DND-41 (cell line): ENCODE results near the gene CYP4F22.
A peak's percentile ranks its signal among the peaks of the same experiment; 100 is the strongest.
"Not testable (repeated sequence)": the region's sequence is repeated elsewhere in the genome, so short reads cannot be mapped to it uniquely, and the experiment has no call there.

Source experiments
- ATAC-seq: fragments of 200-7000 bp; cut with Tn5 transposase; 3 replicates; pipeline ENCODE4 v1.9.1; 2021; ENCODE audit warnings: low read depth; ENCODE audit not compliant: insufficient read depth
- DNase-seq: peaks from one replicate; pipeline ENCODE4 v3.0.0-alpha.2; 2020
- H2AFZ ChIP-seq: 2 replicates; pipeline ENCODE4 v1.6.0; 2012; ENCODE audit warnings: low read depth, low read length
- H3K27ac ChIP-seq: 2 replicates; pipeline ENCODE4 v1.5.1; 2012; ENCODE audit warnings: low read length, inconsistent platforms
- H3K27me3 ChIP-seq: fragments of 200-600 bp; sonication (generic); 2 replicates; pipeline ENCODE4 v1.6.0; 2012; ENCODE audit warnings: low read length, mild to moderate bottlenecking, inconsistent platforms; ENCODE audit not compliant: insufficient read depth, poor library complexity
- H3K36me3 ChIP-seq: 2 replicates; pipeline ENCODE4 v1.5.1; 2012; ENCODE audit warnings: low read length, inconsistent platforms; ENCODE audit not compliant: insufficient read depth
- H3K4me1 ChIP-seq: 2 replicates; pipeline ENCODE4 v1.5.1; 2012; ENCODE audit warnings: mild to moderate bottlenecking, low read length; ENCODE audit not compliant: insufficient read depth
- H3K4me2 ChIP-seq: 2 replicates; pipeline ENCODE4 v1.6.0; 2012; ENCODE audit warnings: mild to moderate bottlenecking, moderate library complexity, low read length, inconsistent platforms; ENCODE audit not compliant: insufficient read depth
- H3K4me3 ChIP-seq, 2 experiments: fragments of 200-600 bp in 1 of 2; shearing (Covaris generic) in 1 of 2; 2 replicates each; pipeline ENCODE4 v1.5.1; 2012 to 2016; ENCODE audit warnings: inconsistent platforms in 2 of 2, low read length in 2 of 2, mild to moderate bottlenecking in 2 of 2, low read depth in 1 of 2, moderate library complexity in 1 of 2
- H3K79me2 ChIP-seq: 2 replicates; pipeline ENCODE4 v1.6.0; 2012; ENCODE audit warnings: low read length, inconsistent platforms; ENCODE audit not compliant: insufficient read depth
- H3K9ac ChIP-seq: 2 replicates; pipeline ENCODE4 v1.6.0; 2012; ENCODE audit warnings: low read depth, mild to moderate bottlenecking, inconsistent platforms, low read length, moderate library complexity
- H3K9me3 ChIP-seq: 2 replicates; pipeline ENCODE4 v1.5.1; 2012; ENCODE audit warnings: low read length, moderate library complexity, mild to moderate bottlenecking, inconsistent platforms; ENCODE audit not compliant: insufficient read depth, severe bottlenecking
- H4K20me1 ChIP-seq: 2 replicates; pipeline ENCODE4 v1.6.0; 2012; ENCODE audit warnings: low read length; ENCODE audit not compliant: insufficient read depth
- EZH2 ChIP-seq: IDR thresholded peaks from 3 replicates; pipeline ENCODE4 v1.6.1; 2012; ENCODE audit warnings: borderline replicate concordance, low read depth, mild to moderate bottlenecking, moderate library complexity, low read length, inconsistent platforms; ENCODE audit not compliant: severe bottlenecking
- TF ChIP-seq, protein P1 (sequence below): IDR thresholded peaks from 2 replicates; pipeline ENCODE4 v1.5.1; 2012; ENCODE audit warnings: borderline replicate concordance, low read length, moderate library complexity, mild to moderate bottlenecking; ENCODE audit not compliant: poor library complexity, severe bottlenecking; ENCODE audit errors: extremely low read depth

Gene CYP4F22

GRCh38 chr19:15511671-15512424 lies 3.5 kb downstream of the CYP4F22 start:
- Histone ChIP-seq H3K27me3 (no peaks in the 10 kb centered on the region), H4K20me1 (no peaks in the 10 kb centered on the region), H3K9ac (no peak overlapping the region), H3K4me3 (no peak overlapping the region), H3K36me3 (no peaks in the 10 kb centered on the region), H3K9me3 (peaks cover 11% of the 10 kb centered on the region), H3K4me1 (peaks cover 14% of the 10 kb centered on the region), H3K4me2 (no peak overlapping the region), H3K79me2 (no peaks in the 10 kb centered on the region), H3K27ac (no peak overlapping the region), H2AFZ (no peak overlapping the region)
- no peak for DNase-seq
- TF ChIP-seq, protein P1, sequence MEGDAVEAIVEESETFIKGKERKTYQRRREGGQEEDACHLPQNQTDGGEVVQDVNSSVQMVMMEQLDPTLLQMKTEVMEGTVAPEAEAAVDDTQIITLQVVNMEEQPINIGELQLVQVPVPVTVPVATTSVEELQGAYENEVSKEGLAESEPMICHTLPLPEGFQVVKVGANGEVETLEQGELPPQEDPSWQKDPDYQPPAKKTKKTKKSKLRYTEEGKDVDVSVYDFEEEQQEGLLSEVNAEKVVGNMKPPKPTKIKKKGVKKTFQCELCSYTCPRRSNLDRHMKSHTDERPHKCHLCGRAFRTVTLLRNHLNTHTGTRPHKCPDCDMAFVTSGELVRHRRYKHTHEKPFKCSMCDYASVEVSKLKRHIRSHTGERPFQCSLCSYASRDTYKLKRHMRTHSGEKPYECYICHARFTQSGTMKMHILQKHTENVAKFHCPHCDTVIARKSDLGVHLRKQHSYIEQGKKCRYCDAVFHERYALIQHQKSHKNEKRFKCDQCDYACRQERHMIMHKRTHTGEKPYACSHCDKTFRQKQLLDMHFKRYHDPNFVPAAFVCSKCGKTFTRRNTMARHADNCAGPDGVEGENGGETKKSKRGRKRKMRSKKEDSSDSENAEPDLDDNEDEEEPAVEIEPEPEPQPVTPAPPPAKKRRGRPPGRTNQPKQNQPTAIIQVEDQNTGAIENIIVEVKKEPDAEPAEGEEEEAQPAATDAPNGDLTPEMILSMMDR, result no peak
- TF ChIP-seq EZH2, result no peak
- ATAC-seq, result no peak

DNA sequence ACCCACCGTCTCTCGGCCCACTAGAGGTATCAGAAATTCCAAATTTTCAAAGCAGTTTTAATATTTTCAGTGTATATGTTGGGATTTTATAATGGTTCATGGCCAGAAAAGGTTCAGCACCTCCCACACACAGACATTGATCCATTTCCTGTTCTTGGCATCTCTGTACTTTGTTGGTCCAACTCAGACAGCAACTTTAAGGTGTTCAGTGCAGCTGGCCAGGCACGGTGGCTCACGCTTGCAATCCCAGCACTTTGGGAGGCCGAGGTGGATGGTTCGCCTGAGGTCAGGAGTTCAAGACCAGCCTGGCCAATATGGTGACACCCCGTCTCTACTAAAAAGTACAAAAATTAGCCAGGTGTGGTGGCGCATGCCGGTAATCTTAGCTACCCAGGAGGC lies 6.9 kb downstream of the CYP4F22 start:
- H3K36me3 ChIP-seq, H4K20me1 ChIP-seq, H3K79me2 ChIP-seq, H3K4me3 ChIP-seq, H3K27me3 ChIP-seq, DNase-seq: not testable (repeated sequence)
- peaks cover 14% of the 10 kb centered on the region for H3K4me1 ChIP-seq
- ATAC-seq, result peak; percentile 33; the same call in 2 of the 3 replicates
- H3K27ac ChIP-seq, result peak overlapping the region; percentile 79
- peak overlapping the region; percentile 41 for H3K9ac ChIP-seq
- H3K4me2 ChIP-seq, result peak overlapping the region; percentile 36; the same call in 1 of the 2 replicates
- H3K9me3 ChIP-seq, result peaks cover 11% of the 10 kb centered on the region
- peak overlapping the region; percentile 73 for H2AFZ ChIP-seq

DNA sequence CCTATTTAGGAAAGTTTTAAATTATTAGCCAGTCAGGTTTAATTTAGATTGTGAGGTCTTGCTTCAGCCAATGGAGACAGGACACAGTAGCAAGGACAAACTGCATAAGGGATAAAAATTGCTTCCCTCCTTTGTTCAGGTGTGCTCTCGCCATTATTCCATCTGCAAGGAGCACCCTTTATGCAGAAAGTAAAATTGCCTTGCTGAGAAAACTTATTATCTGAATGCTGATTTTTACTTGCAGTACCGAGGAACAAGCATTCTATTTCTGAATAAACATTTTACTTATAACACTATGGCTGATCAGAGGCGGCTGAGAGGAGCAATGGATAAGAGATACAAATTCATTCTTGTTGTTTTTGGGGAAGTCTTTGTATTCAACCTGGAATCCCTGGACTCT lies 8.0 kb downstream of the CYP4F22 start:
- Histone ChIP-seq H3K27ac (no peak overlapping the region), H3K4me3 (no peak overlapping the region), H4K20me1 (no peaks in the 10 kb centered on the region), H3K27me3 (no peaks in the 10 kb centered on the region), H3K9me3 (peaks cover 11% of the 10 kb centered on the region), H3K36me3 (no peaks in the 10 kb centered on the region), H3K9ac (no peak overlapping the region), H3K4me1 (peaks cover 14% of the 10 kb centered on the region), H3K4me2 (no peak overlapping the region), H2AFZ (no peak overlapping the region), H3K79me2 (no peaks in the 10 kb centered on the region)
- DNase-seq (no peak), ATAC-seq (no peak)
- TF ChIP-seq, protein P1, result no peak
- no peak for TF ChIP-seq EZH2

DNA sequence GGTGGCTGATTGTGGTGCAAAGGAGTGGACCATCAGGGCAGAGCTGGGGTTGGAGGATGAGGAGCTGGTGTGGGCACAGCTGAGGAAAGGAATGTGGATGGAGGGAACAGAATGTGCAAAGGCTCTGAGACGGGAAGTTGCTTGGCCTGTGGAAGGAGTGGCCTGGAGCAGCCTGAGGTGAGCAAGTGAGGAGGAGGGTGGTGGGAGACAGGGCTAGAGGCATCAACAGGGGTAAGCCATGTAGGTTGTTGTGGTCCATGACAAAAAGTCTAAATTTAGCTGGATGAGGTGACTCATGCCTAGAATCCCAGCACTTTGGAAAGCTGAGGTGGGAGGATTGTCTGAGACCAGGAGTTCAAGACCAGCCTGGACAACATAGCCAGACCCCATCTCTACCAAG lies 9.5 kb downstream of the CYP4F22 start:
- Histone ChIP-seq H3K79me2 (no peaks in the 10 kb centered on the region), H3K27ac (no peak overlapping the region), H3K4me3 (no peak overlapping the region), H3K36me3 (no peaks in the 10 kb centered on the region), H2AFZ (no peak overlapping the region), H4K20me1 (no peaks in the 10 kb centered on the region), H3K4me1 (peaks cover 14% of the 10 kb centered on the region), H3K9ac (no peak overlapping the region), H3K27me3 (no peaks in the 10 kb centered on the region), H3K4me2 (no peak overlapping the region), H3K9me3 (peaks cover 11% of the 10 kb centered on the region)
- no peak for DNase-seq
- TF ChIP-seq, protein P1, result no peak
- TF ChIP-seq EZH2, result no peak
- ATAC-seq, result no peak
